H9 (cell line): ENCODE measurements around the gene P2RX6. TPM values are rescaled to one million over a fixed set of nuclear protein-coding genes. Genes with fewer than 3 reads are reported as not detected.

Source experiments
- DNase-seq: peaks from one replicate; pipeline ENCODE4 v3.0.0-alpha.2; 2017
- H2AFZ ChIP-seq: one replicate; pipeline ENCODE4 v1.6.1; 2013; ENCODE audit warnings: mild to moderate bottlenecking, low read length, control low read depth, moderate library complexity
- H2AK5ac ChIP-seq: 2 replicates; pipeline ENCODE4 v1.6.1; 2013; ENCODE audit warnings: low read length, control low read depth, mixed read lengths; ENCODE audit not compliant: insufficient read length
- H2BK120ac ChIP-seq: one replicate; pipeline ENCODE4 v1.6.1; 2013; ENCODE audit warnings: low read depth, mild to moderate bottlenecking, low read length, control low read depth, inconsistent platforms; ENCODE audit not compliant: poor library complexity, severe bottlenecking
- H2BK12ac ChIP-seq: 2 replicates; pipeline ENCODE4 v1.6.1; 2013; ENCODE audit warnings: low read length, control low read depth, mixed read lengths, low read depth; ENCODE audit not compliant: insufficient read length
- H2BK15ac ChIP-seq: 2 replicates; pipeline ENCODE4 v1.6.1; 2013; ENCODE audit warnings: low read depth, low read length, control low read depth
- H2BK20ac ChIP-seq: one replicate; pipeline ENCODE4 v1.6.1; 2013; ENCODE audit warnings: low read depth, mild to moderate bottlenecking, low read length, control low read depth, inconsistent platforms; ENCODE audit not compliant: poor library complexity, severe bottlenecking
- H2BK5ac ChIP-seq: 2 replicates; pipeline ENCODE4 v1.6.1; 2013; ENCODE audit warnings: low read length, control low read depth, mixed read lengths; ENCODE audit not compliant: insufficient read length
- H3K14ac ChIP-seq: 2 replicates; pipeline ENCODE4 v1.6.1; 2013; ENCODE audit warnings: low read length, control low read depth; ENCODE audit not compliant: insufficient read depth
- H3K18ac ChIP-seq: 2 replicates; pipeline ENCODE4 v1.6.1; 2013; ENCODE audit warnings: low read depth, mild to moderate bottlenecking, mixed read lengths, low read length, control low read depth; ENCODE audit not compliant: insufficient read length
- H3K23ac ChIP-seq: 2 replicates; pipeline ENCODE4 v1.6.1; 2013; ENCODE audit warnings: low read length, control low read depth, mixed read lengths, low read depth; ENCODE audit not compliant: insufficient read length
- H3K23me2 ChIP-seq: 2 replicates; pipeline ENCODE4 v1.6.1; 2013; ENCODE audit warnings: low read depth, mild to moderate bottlenecking, mixed read lengths, low read length, control low read depth; ENCODE audit not compliant: insufficient read length, poor library complexity, severe bottlenecking
- H3K27ac ChIP-seq: 2 replicates; pipeline ENCODE4 v1.5.1; 2013; ENCODE audit warnings: low read length, control low read depth, mixed read lengths, low read depth; ENCODE audit not compliant: insufficient read length
- H3K27me3 ChIP-seq: 2 replicates; pipeline ENCODE4 v1.6.1; 2013; ENCODE audit warnings: low read length, control low read depth, inconsistent platforms; ENCODE audit not compliant: insufficient read depth
- H3K4ac ChIP-seq: 2 replicates; pipeline ENCODE4 v1.6.1; 2013; ENCODE audit warnings: low read depth, mild to moderate bottlenecking, control low read depth, inconsistent platforms, low read length, moderate library complexity
- H3K4me1 ChIP-seq: 2 replicates; pipeline ENCODE4 v1.6.1; 2013; ENCODE audit warnings: low read length, control low read depth, inconsistent platforms; ENCODE audit not compliant: insufficient read depth
- H3K4me2 ChIP-seq: 2 replicates; pipeline ENCODE4 v1.6.1; 2013; ENCODE audit warnings: low read length, control low read depth, mixed read lengths; ENCODE audit not compliant: insufficient read length, insufficient read depth
- H3K56ac ChIP-seq: 2 replicates; pipeline ENCODE4 v1.6.1; 2013; ENCODE audit warnings: low read depth, mild to moderate bottlenecking, mixed read lengths, low read length, control low read depth; ENCODE audit not compliant: insufficient read length
- H3K79me1 ChIP-seq: 2 replicates; pipeline ENCODE4 v1.6.1; 2013; ENCODE audit warnings: low read depth, mild to moderate bottlenecking, moderate library complexity, low read length, control low read depth, inconsistent platforms; ENCODE audit not compliant: insufficient read depth, poor library complexity, severe bottlenecking
- H3K79me2 ChIP-seq: 2 replicates; pipeline ENCODE4 v1.6.1; 2013; ENCODE audit warnings: low read length, control low read depth, inconsistent platforms; ENCODE audit not compliant: insufficient read depth
- H3K9ac ChIP-seq: 2 replicates; pipeline ENCODE4 v1.6.1; 2013; ENCODE audit warnings: low read length, control low read depth, mixed read lengths; ENCODE audit not compliant: insufficient read length; ENCODE audit errors: extremely low read depth
- H3K9me3 ChIP-seq: one replicate; pipeline ENCODE4 v1.6.1; 2013; ENCODE audit warnings: low read depth, low read length, inconsistent platforms; ENCODE audit not compliant: control insufficient read depth
- H3T11ph ChIP-seq: one replicate; pipeline ENCODE4 v1.6.1; 2013; ENCODE audit warnings: mild to moderate bottlenecking, low read length, control low read depth, inconsistent platforms
- H4K20me1 ChIP-seq: one replicate; pipeline ENCODE4 v1.6.1; 2013; ENCODE audit not compliant: control insufficient read depth, insufficient read length, insufficient read depth
- H4K5ac ChIP-seq: 2 replicates; pipeline ENCODE4 v1.6.1; 2013; ENCODE audit warnings: low read depth, mild to moderate bottlenecking, mixed read lengths, low read length, control low read depth; ENCODE audit not compliant: insufficient read length
- H4K8ac ChIP-seq: replicated peaks from 2 replicates; pipeline ENCODE4 v1.6.1; 2013; ENCODE audit warnings: low read length, control low read depth, mixed read lengths, low read depth; ENCODE audit not compliant: insufficient read length
- H4K91ac ChIP-seq: 2 replicates; pipeline ENCODE4 v1.6.1; 2013; ENCODE audit warnings: low read depth, mild to moderate bottlenecking, moderate library complexity, mixed read lengths, low read length, control low read depth; ENCODE audit not compliant: insufficient read length
- H3K27ac Mint-ChIP-seq, 3 experiments: 2 replicates in 2 of 3; 3 replicates in 1 of 3; pipeline ENCODE4 v1.8.0; 2020 to 2021; ENCODE audit warnings: mixed read lengths in 3 of 3, mild to moderate bottlenecking in 1 of 3, moderate library complexity in 1 of 3
- H3K27me3 Mint-ChIP-seq: 2 replicates; pipeline ENCODE4 v1.8.0; 2021; ENCODE audit warnings: low read depth, mild to moderate bottlenecking, moderate library complexity, mixed read lengths
- H3K36me3 Mint-ChIP-seq, 3 experiments: 2 replicates in 2 of 3; 3 replicates in 1 of 3; pipeline ENCODE4 v1.8.0; 2020 to 2021; ENCODE audit warnings: low read depth in 3 of 3, mixed read lengths in 3 of 3; ENCODE audit not compliant: insufficient read depth in 1 of 3
- H3K4me1 Mint-ChIP-seq, 2 experiments: 2 replicates each; pipeline ENCODE4 v1.8.0; 2020; ENCODE audit warnings: mixed read lengths in 2 of 2
- H3K4me3 Mint-ChIP-seq, 2 experiments: 2 replicates in 1 of 2; 3 replicates in 1 of 2; pipeline ENCODE4 v1.8.0; 2020 to 2021; ENCODE audit warnings: mild to moderate bottlenecking in 2 of 2, mixed read lengths in 2 of 2, moderate library complexity in 1 of 2
- H3K9me3 Mint-ChIP-seq, 2 experiments: 2 replicates in 1 of 2; 3 replicates in 1 of 2; pipeline ENCODE4 v1.8.0; 2020; ENCODE audit warnings: mild to moderate bottlenecking in 2 of 2, mixed read lengths in 2 of 2, moderate library complexity in 1 of 2
- WGBS: extraction: QIAGEN DNeasy Blood & Tissue Kit; methylation state at CpG from one replicate; pipeline ENCODE4 v1.1.7; 2013; ENCODE audit warnings: missing lambda C conversion rate, low lambda C conversion rate, mixed read lengths; ENCODE audit not compliant: insufficient read length; ENCODE audit errors: extremely low coverage; 5-methylcytosine and 5-hydroxymethylcytosine counted together
- total RNA-seq: library from RNA; stranded (reverse); gene quantifications from 2 replicates; pipeline ENCODE4 v1.2.1, GENCODE V29; 2021
- TF ChIP-seq, protein P1 (sequence below): fragments of 200-600 bp; sonication (generic); conservative IDR thresholded peaks from 3 replicates; pipeline ENCODE4 v1.8.0; 2021; ENCODE audit warnings: antibody characterized with exemption, mild to moderate bottlenecking

P2RX6 gene
- total RNA-seq, 1 experiment from 2014 or later = not detected

DNA sequence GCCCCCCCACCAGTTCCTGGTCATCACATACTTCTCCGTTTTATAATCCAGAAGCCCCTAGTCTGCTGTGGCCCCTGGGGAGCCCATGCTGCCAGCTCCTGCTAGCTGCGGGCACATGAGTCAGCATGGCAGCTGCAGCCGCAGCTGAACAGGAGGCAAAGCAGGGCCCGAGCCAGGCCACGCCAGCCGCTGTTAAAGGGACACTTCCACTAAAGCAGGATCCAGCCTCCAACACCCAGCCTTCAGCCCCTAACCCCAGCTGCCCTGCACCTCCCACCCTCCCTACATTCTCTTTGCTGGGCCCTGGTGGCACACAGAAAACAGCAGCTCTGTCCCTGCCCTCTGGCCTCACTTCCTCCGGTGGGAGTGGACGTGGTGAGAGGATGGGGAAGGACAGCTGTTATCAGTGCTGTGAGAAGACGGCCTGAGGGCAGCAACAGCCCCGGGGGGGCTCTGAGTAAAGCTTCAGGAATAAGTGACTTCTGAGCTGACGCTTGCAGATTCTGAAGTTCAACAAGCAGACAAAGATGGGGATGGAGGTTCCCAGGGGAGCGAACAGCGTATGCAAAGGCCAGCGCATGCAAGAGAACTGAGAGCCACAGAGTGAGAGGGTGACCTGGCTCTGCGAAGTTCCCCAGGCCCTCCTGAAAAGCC lies 30.1 kb downstream of the P2RX6 start:
- H3K9ac ChIP-seq = no peak overlapping the region
- peak overlapping the region in 1 of 3 experiments; percentile 97; a peak in 2 of 7 replicates for H3K27ac Mint-ChIP-seq
- WGBS = no CpG with 5 or more reads among the region's 15 CpGs

More for the DNA sequence above, 30.1 kb downstream of the P2RX6 start:
- no peak overlapping the region for H2BK5ac ChIP-seq
- peak overlapping the region; percentile 63 for H3K4me2 ChIP-seq
- H3K9me3 ChIP-seq = no peaks in the 10 kb centered on the region
- no peak for DNase-seq
- H3K4me1 ChIP-seq = no peaks in the 10 kb centered on the region
- H3K79me2 ChIP-seq = no peaks in the 10 kb centered on the region
- H3K14ac ChIP-seq = no peak overlapping the region
- no peak overlapping the region for H2BK20ac ChIP-seq
- no peaks in the 10 kb centered on the region for H3K36me3 Mint-ChIP-seq
- H2BK15ac ChIP-seq = no peak overlapping the region
- no peak overlapping the region for H4K8ac ChIP-seq
- no peaks in the 10 kb centered on the region for H4K20me1 ChIP-seq
- no peak overlapping the region for H2AK5ac ChIP-seq
- no peak overlapping the region for H2BK12ac ChIP-seq
- no peak overlapping the region for H3K4ac ChIP-seq
- no peak overlapping the region for H4K91ac ChIP-seq
- H3K56ac ChIP-seq = no peak overlapping the region
- H4K5ac ChIP-seq = no peak overlapping the region
- H3K27me3 ChIP-seq = no peaks in the 10 kb centered on the region
- H3K27ac ChIP-seq = no peak overlapping the region
- peak overlapping the region; percentile 79 to 92 for H3K4me3 Mint-ChIP-seq
- peaks cover 27% of the 10 kb centered on the region for H3K27me3 Mint-ChIP-seq
- H3K4me1 Mint-ChIP-seq = peaks cover 15 to 17% of the 10 kb centered on the region in 2 experiments
- H2BK120ac ChIP-seq = no peak overlapping the region
- TF ChIP-seq, protein P1, sequence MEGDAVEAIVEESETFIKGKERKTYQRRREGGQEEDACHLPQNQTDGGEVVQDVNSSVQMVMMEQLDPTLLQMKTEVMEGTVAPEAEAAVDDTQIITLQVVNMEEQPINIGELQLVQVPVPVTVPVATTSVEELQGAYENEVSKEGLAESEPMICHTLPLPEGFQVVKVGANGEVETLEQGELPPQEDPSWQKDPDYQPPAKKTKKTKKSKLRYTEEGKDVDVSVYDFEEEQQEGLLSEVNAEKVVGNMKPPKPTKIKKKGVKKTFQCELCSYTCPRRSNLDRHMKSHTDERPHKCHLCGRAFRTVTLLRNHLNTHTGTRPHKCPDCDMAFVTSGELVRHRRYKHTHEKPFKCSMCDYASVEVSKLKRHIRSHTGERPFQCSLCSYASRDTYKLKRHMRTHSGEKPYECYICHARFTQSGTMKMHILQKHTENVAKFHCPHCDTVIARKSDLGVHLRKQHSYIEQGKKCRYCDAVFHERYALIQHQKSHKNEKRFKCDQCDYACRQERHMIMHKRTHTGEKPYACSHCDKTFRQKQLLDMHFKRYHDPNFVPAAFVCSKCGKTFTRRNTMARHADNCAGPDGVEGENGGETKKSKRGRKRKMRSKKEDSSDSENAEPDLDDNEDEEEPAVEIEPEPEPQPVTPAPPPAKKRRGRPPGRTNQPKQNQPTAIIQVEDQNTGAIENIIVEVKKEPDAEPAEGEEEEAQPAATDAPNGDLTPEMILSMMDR = no peak
- H3K79me1 ChIP-seq = no peaks in the 10 kb centered on the region
- no peak overlapping the region for H2AFZ ChIP-seq
- H3K9me3 Mint-ChIP-seq = no peaks in the 10 kb centered on the region
- H3K18ac ChIP-seq = no peak overlapping the region
- H3T11ph ChIP-seq = no peak overlapping the region
- H3K23me2 ChIP-seq = peaks cover 4% of the 10 kb centered on the region
- no peak overlapping the region for H3K23ac ChIP-seq
